DND-41 (cell line): ENCODE data around the gene ZC3H18.

Source experiments
- ATAC-seq: fragments of 200-7000 bp; cut with Tn5 transposase; 3 replicates; pipeline ENCODE4 v1.9.1; 2021; ENCODE audit warnings: low read depth; ENCODE audit not compliant: insufficient read depth
- DNase-seq: peaks from one replicate; pipeline ENCODE4 v3.0.0-alpha.2; 2020
- H2AFZ ChIP-seq: 2 replicates; pipeline ENCODE4 v1.6.0; 2012; ENCODE audit warnings: low read depth, low read length
- H3K27ac ChIP-seq: 2 replicates; pipeline ENCODE4 v1.5.1; 2012; ENCODE audit warnings: low read length, inconsistent platforms
- H3K27me3 ChIP-seq: fragments of 200-600 bp; sonication (generic); 2 replicates; pipeline ENCODE4 v1.6.0; 2012; ENCODE audit warnings: low read length, mild to moderate bottlenecking, inconsistent platforms; ENCODE audit not compliant: insufficient read depth, poor library complexity
- H3K36me3 ChIP-seq: 2 replicates; pipeline ENCODE4 v1.5.1; 2012; ENCODE audit warnings: low read length, inconsistent platforms; ENCODE audit not compliant: insufficient read depth
- H3K4me1 ChIP-seq: 2 replicates; pipeline ENCODE4 v1.5.1; 2012; ENCODE audit warnings: mild to moderate bottlenecking, low read length; ENCODE audit not compliant: insufficient read depth
- H3K4me2 ChIP-seq: 2 replicates; pipeline ENCODE4 v1.6.0; 2012; ENCODE audit warnings: mild to moderate bottlenecking, moderate library complexity, low read length, inconsistent platforms; ENCODE audit not compliant: insufficient read depth
- H3K4me3 ChIP-seq, 2 experiments: fragments of 200-600 bp in 1 of 2; shearing (Covaris generic) in 1 of 2; 2 replicates each; pipeline ENCODE4 v1.5.1; 2012 to 2016; ENCODE audit warnings: inconsistent platforms in 2 of 2, low read length in 2 of 2, mild to moderate bottlenecking in 2 of 2, low read depth in 1 of 2, moderate library complexity in 1 of 2
- H3K79me2 ChIP-seq: 2 replicates; pipeline ENCODE4 v1.6.0; 2012; ENCODE audit warnings: low read length, inconsistent platforms; ENCODE audit not compliant: insufficient read depth
- H3K9ac ChIP-seq: 2 replicates; pipeline ENCODE4 v1.6.0; 2012; ENCODE audit warnings: low read depth, mild to moderate bottlenecking, inconsistent platforms, low read length, moderate library complexity
- H3K9me3 ChIP-seq: 2 replicates; pipeline ENCODE4 v1.5.1; 2012; ENCODE audit warnings: low read length, moderate library complexity, mild to moderate bottlenecking, inconsistent platforms; ENCODE audit not compliant: insufficient read depth, severe bottlenecking
- H4K20me1 ChIP-seq: 2 replicates; pipeline ENCODE4 v1.6.0; 2012; ENCODE audit warnings: low read length; ENCODE audit not compliant: insufficient read depth
- EZH2 ChIP-seq: IDR thresholded peaks from 3 replicates; pipeline ENCODE4 v1.6.1; 2012; ENCODE audit warnings: borderline replicate concordance, low read depth, mild to moderate bottlenecking, moderate library complexity, low read length, inconsistent platforms; ENCODE audit not compliant: severe bottlenecking
- TF ChIP-seq, protein P1 (sequence below): IDR thresholded peaks from 2 replicates; pipeline ENCODE4 v1.5.1; 2012; ENCODE audit warnings: borderline replicate concordance, low read length, moderate library complexity, mild to moderate bottlenecking; ENCODE audit not compliant: poor library complexity, severe bottlenecking; ENCODE audit errors: extremely low read depth

Gene ZC3H18

DNA sequence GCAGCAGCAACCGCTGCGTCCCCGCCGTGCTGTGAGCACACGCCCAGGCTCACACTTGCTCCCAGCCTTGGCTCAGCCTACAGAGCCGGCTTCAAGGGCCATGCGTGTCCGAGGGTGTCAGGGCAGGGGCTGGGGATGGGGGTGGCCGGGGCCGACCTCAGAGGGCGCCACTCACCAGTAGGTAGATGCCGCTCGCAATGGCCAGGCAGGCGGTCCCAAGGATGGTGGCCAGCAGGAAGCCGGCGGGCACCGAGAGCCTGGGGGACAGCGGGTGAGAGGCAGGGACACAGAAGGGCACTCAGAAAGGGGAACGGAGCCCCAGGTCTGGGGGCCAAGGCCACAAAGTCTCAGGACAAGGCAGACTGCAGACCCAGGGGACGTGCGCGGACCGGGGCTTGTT, 75.7 kb downstream of the ZC3H18 start:
- no peak for TF ChIP-seq EZH2
- TF ChIP-seq, protein P1, sequence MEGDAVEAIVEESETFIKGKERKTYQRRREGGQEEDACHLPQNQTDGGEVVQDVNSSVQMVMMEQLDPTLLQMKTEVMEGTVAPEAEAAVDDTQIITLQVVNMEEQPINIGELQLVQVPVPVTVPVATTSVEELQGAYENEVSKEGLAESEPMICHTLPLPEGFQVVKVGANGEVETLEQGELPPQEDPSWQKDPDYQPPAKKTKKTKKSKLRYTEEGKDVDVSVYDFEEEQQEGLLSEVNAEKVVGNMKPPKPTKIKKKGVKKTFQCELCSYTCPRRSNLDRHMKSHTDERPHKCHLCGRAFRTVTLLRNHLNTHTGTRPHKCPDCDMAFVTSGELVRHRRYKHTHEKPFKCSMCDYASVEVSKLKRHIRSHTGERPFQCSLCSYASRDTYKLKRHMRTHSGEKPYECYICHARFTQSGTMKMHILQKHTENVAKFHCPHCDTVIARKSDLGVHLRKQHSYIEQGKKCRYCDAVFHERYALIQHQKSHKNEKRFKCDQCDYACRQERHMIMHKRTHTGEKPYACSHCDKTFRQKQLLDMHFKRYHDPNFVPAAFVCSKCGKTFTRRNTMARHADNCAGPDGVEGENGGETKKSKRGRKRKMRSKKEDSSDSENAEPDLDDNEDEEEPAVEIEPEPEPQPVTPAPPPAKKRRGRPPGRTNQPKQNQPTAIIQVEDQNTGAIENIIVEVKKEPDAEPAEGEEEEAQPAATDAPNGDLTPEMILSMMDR: no peak
- no peak overlapping the region for H2AFZ ChIP-seq
- H3K4me2 ChIP-seq: no peak overlapping the region
- H4K20me1 ChIP-seq: peaks cover 38% of the 10 kb centered on the region
- no peak overlapping the region for H3K27ac ChIP-seq
- no peaks in the 10 kb centered on the region for H3K9me3 ChIP-seq
- ATAC-seq (no peak), DNase-seq (no peak)
- no peak overlapping the region for H3K9ac ChIP-seq
- H3K36me3 ChIP-seq: peaks cover 14% of the 10 kb centered on the region
- no peaks in the 10 kb centered on the region for H3K27me3 ChIP-seq
- H3K4me3 ChIP-seq: no peak overlapping the region
- H3K79me2 ChIP-seq: peaks cover 20% of the 10 kb centered on the region
- H3K4me1 ChIP-seq: peaks cover 16% of the 10 kb centered on the region

DNA sequence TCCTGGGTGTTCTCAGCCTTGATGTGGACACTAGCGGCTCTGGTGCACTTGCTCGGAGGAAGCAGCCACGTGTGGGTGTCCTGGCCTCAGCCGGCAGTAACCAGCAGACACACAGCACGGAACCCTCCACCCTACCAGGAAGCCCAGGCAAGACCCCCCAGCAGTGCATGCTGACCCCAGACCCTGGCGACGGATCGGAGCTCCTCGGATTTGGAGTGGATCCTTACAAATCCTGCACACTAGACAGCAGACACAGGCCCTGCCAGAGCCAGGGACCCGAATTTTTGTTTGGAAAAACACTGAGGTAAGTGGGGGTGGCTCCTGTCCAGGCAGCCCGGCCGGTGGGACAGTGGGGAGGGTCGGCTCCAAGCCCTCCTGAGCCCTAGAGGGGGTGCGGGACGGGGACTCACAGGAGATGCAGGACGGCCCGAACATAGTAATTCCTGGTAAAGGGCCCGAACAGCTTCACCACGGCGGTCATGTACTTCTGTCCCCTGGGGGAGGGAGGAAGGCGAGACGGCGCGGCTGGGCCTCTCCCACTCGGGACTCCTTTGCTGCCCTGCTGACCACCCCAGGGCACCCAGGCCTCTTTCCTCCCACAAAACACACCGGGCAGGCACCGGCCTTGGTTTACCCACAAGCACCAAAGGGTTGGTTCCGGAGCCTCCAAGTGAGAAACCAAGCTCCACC, 76.3 kb downstream of the ZC3H18 start:
- Histone ChIP-seq H3K4me3 (no peak overlapping the region), H3K27me3 (no peaks in the 10 kb centered on the region), H3K4me2 (no peak overlapping the region), H3K4me1 (peaks cover 22% of the 10 kb centered on the region), H3K27ac (no peak overlapping the region), H3K9ac (no peak overlapping the region), H4K20me1 (peaks cover 43% of the 10 kb centered on the region), H3K9me3 (no peaks in the 10 kb centered on the region), H3K36me3 (peaks cover 17% of the 10 kb centered on the region), H2AFZ (no peak overlapping the region), H3K79me2 (peaks cover 20% of the 10 kb centered on the region)
- no peak for DNase-seq
- TF ChIP-seq, protein P1: no peak
- TF ChIP-seq EZH2: no peak
- ATAC-seq: no peak

DNA sequence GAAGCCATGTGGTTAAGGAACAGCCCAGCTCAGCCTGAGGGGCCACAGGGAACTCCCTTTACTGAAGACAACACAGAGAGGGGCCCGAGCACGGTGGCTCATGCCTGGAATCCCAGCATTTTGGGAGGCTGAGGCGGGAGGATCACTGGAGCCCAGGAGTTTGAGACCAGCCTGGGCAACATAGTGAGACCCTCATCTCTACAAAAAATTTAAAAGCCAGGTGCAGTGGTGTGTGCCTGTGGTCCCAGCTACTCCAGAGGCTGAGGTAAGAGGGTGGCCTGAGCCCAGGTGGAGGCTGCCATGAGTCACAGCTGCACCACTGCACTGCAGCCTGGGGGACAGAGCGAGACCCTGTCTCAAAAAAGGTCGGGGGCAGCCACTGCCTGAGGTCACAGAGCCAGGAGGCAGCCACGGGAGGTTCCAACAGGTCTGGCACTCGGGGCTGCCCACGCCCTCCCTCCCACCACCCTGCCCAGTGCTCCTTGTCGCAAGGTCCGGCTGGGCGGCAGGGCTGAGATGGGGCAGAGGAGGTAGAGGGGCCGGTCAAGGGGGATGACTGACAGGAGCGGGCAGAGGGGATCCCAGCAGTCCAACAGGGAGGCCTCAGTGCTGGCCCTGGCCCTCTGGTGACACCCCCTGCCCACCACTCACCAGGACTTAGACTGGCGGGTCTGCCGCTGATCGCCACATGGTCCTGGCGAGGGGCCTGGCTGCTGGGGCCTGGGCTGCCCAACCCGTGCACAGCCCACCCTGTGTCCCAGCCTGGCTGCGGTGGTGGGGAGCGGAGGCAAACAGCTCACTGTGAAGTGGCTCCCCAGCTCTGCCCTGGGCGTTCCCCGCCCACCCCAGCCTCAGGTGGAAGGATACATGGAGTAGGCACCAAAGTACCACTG, 77.2 kb downstream of the ZC3H18 start:
- Histone ChIP-seq H3K27me3 (no peaks in the 10 kb centered on the region), H3K9ac (no peak overlapping the region), H2AFZ (no peak overlapping the region), H3K4me2 (no peak overlapping the region), H3K27ac (no peak overlapping the region), H3K4me1 (peaks cover 26% of the 10 kb centered on the region), H3K4me3 (no peak overlapping the region), H3K79me2 (peaks cover 20% of the 10 kb centered on the region), H3K36me3 (peaks cover 27% of the 10 kb centered on the region), H4K20me1 (peaks cover 43% of the 10 kb centered on the region), H3K9me3 (no peaks in the 10 kb centered on the region)
- DNase-seq: no peak
- TF ChIP-seq, protein P1: no peak
- no peak for TF ChIP-seq EZH2
- ATAC-seq: no peak
